PC-9 (cell line): Measurements from ENCODE around the gene C22orf42.

Experiments
- CTCF ChIP-seq: fragments of 200-600 bp; sonication (generic); conservative IDR thresholded peaks from 2 replicates; pipeline ENCODE4 v1.6.1; 2017; ENCODE audit warnings: mixed run types, antibody characterized with exemption, mild to moderate bottlenecking, moderate library complexity
- EZH2 ChIP-seq: fragments of 200-600 bp; sonication (generic); IDR thresholded peaks from 2 replicates; pipeline ENCODE4 v1.8.0; 2017; ENCODE audit warnings: antibody characterized with exemption, low read depth

GRCh38 chr22:32203181-32204039 is 44.3 kb upstream of the C22orf42 start:
- TF ChIP-seq CTCF (no peak), EZH2 (no peak)
